WTC11 (cell line): ENCODE measurements around the gene MYO16. TPM values are rescaled to one million over a fixed set of nuclear protein-coding genes. Genes with fewer than 3 reads are reported as not detected.
"Not testable (repeated sequence)": the region's sequence is repeated elsewhere in the genome, so short reads cannot be mapped to it uniquely, and the experiment has no call there.

Experiments used
- ATAC-seq: fragments of 200-7000 bp; cut with Tn5 transposase; 2 replicates; pipeline ENCODE4 v1.10.0; 2021; ENCODE audit warnings: mild to moderate bottlenecking, moderate library complexity
- CTCF ChIA-PET: fragments of 300-600 bp; sonication (Branson Sonifier 250); formaldehyde crosslinking; loops from one replicate; lab custom pipeline; 2021; ENCODE audit warnings: antibody characterized with exemption; lab: Charles Lee
- POLR2A ChIA-PET: fragments of 350-600 bp; sonication (Branson Sonifier 250); formaldehyde crosslinking; loops from one replicate; lab custom pipeline; 2021; ENCODE audit warnings: antibody characterized with exemption; lab: Charles Lee
- DNase-seq: peaks from one replicate; pipeline ENCODE4 v3.0.0; 2021; ENCODE audit warnings: low spot score
- H3K27ac Mint-ChIP-seq: 2 replicates; pipeline ENCODE4 v1.8.0; 2021; ENCODE audit warnings: mixed read lengths
- H3K27me3 Mint-ChIP-seq: 2 replicates; pipeline ENCODE4 v1.8.0; 2021; ENCODE audit warnings: low read depth, mild to moderate bottlenecking, moderate library complexity, mixed read lengths
- H3K36me3 Mint-ChIP-seq: 2 replicates; pipeline ENCODE4 v1.8.0; 2021; ENCODE audit warnings: mixed read lengths
- H3K4me1 Mint-ChIP-seq: 2 replicates; pipeline ENCODE4 v1.8.0; 2022; ENCODE audit warnings: mixed read lengths
- H3K4me3 Mint-ChIP-seq: 2 replicates; pipeline ENCODE4 v1.8.0; 2021; ENCODE audit warnings: mild to moderate bottlenecking, moderate library complexity, mixed read lengths
- H3K9me3 Mint-ChIP-seq: 2 replicates; pipeline ENCODE4 v1.8.0; 2021; ENCODE audit warnings: mixed read lengths
- ARID4B ChIP-seq: sonication (generic); formaldehyde crosslinking; IDR thresholded peaks from 2 replicates; pipeline ENCODE4 v1.8.0; 2023; ENCODE audit warnings: missing genetic modification reagents, mild to moderate bottlenecking, borderline replicate concordance
- ATF3 ChIP-seq: sonication (generic); formaldehyde crosslinking; conservative IDR thresholded peaks from 2 replicates; pipeline ENCODE4 v1.8.1; 2022; ENCODE audit warnings: mild to moderate bottlenecking, missing genetic modification reagents
- ATF6 ChIP-seq: sonication (generic); formaldehyde crosslinking; IDR thresholded peaks from 2 replicates; pipeline ENCODE4 v1.8.1; 2023; ENCODE audit warnings: mild to moderate bottlenecking, missing genetic modification reagents
- CREM ChIP-seq: sonication (generic); formaldehyde crosslinking; IDR thresholded peaks from 2 replicates; pipeline ENCODE4 v1.8.1; 2022; ENCODE audit warnings: mild to moderate bottlenecking, missing genetic modification reagents, moderate library complexity
- ELF4 ChIP-seq: sonication (generic); formaldehyde crosslinking; IDR thresholded peaks from 2 replicates; pipeline ENCODE4 v1.8.1; 2022; ENCODE audit warnings: low read depth, mild to moderate bottlenecking, moderate library complexity, missing genetic modification reagents
- FOXK1 ChIP-seq: sonication (generic); formaldehyde crosslinking; IDR thresholded peaks from 2 replicates; pipeline ENCODE4 v1.8.0; 2022; ENCODE audit warnings: mild to moderate bottlenecking, moderate library complexity, missing genetic modification reagents
- IRF2 ChIP-seq: sonication (generic); formaldehyde crosslinking; IDR thresholded peaks from 2 replicates; pipeline ENCODE4 v1.8.0; 2022; ENCODE audit warnings: low read depth, missing genetic modification reagents, borderline replicate concordance
- JAZF1 ChIP-seq: fragments of 250-450 bp; sonication (Bioruptor Pico); IDR thresholded peaks from 2 replicates; pipeline ENCODE4 v1.9.0; 2021; ENCODE audit warnings: moderate library complexity, mild to moderate bottlenecking, inconsistent platforms
- KAT7 ChIP-seq: sonication (generic); formaldehyde crosslinking; IDR thresholded peaks from 2 replicates; pipeline ENCODE4 v1.8.1; 2023; ENCODE audit warnings: missing genetic modification reagents, mild to moderate bottlenecking, borderline replicate concordance
- MLX ChIP-seq: sonication (generic); formaldehyde crosslinking; IDR thresholded peaks from 2 replicates; pipeline ENCODE4 v1.8.1; 2023; ENCODE audit warnings: mild to moderate bottlenecking, missing genetic modification reagents, moderate library complexity
- MYBL2 ChIP-seq: sonication (generic); formaldehyde crosslinking; IDR thresholded peaks from 2 replicates; pipeline ENCODE4 v1.8.1; 2023; ENCODE audit warnings: mild to moderate bottlenecking, moderate library complexity, missing genetic modification reagents
- NR1H2 ChIP-seq: sonication (generic); formaldehyde crosslinking; IDR thresholded peaks from 2 replicates; pipeline ENCODE4 v1.9.0; 2021; ENCODE audit warnings: mild to moderate bottlenecking, moderate library complexity, missing genetic modification reagents
- NR3C1 ChIP-seq: sonication (generic); formaldehyde crosslinking; conservative IDR thresholded peaks from 2 replicates; pipeline ENCODE4 v1.8.1; 2023; ENCODE audit warnings: low read depth, mild to moderate bottlenecking, missing genetic modification reagents
- RELA ChIP-seq: sonication (generic); formaldehyde crosslinking; IDR thresholded peaks from 2 replicates; pipeline ENCODE4 v1.8.1; 2022; ENCODE audit warnings: missing genetic modification reagents, mild to moderate bottlenecking, borderline replicate concordance
- SMAD4 ChIP-seq: sonication (generic); formaldehyde crosslinking; IDR thresholded peaks from 2 replicates; pipeline ENCODE4 v1.8.0; 2022; ENCODE audit warnings: mild to moderate bottlenecking, missing genetic modification reagents
- SP1 ChIP-seq: sonication (generic); formaldehyde crosslinking; conservative IDR thresholded peaks from 2 replicates; pipeline ENCODE4 v1.8.1; 2022; ENCODE audit warnings: missing genetic modification reagents
- USF2 ChIP-seq: sonication (generic); formaldehyde crosslinking; IDR thresholded peaks from 2 replicates; pipeline ENCODE4 v1.8.1; 2023; ENCODE audit warnings: mild to moderate bottlenecking, missing genetic modification reagents, moderate library complexity
- ZNF416 ChIP-seq: fragments of 250-450 bp; sonication (Bioruptor Pico); IDR thresholded peaks from 2 replicates; pipeline ENCODE4 v1.9.0; 2021; ENCODE audit warnings: mild to moderate bottlenecking, inconsistent platforms
- total RNA-seq: library from RNA; stranded (reverse); gene quantifications from 3 replicates; pipeline ENCODE4 v1.2.3, GENCODE V29; 2021
- TF ChIP-seq, protein P1 (sequence below): fragments of 250-450 bp; sonication (Bioruptor Pico); conservative IDR thresholded peaks from 2 replicates; pipeline ENCODE4 v1.9.0; 2021; ENCODE audit warnings: mild to moderate bottlenecking

Gene MYO16
- total RNA-seq, 1 experiment from 2014 or later = 0.09 TPM

- ChIA-PET CTCF (no interaction called here), POLR2A (no interaction called here)
- H3K27ac Mint-ChIP-seq = no peak overlapping the region
- H3K4me1 Mint-ChIP-seq = no peaks in the 10 kb centered on the region
- TF ChIP-seq, protein P1, sequence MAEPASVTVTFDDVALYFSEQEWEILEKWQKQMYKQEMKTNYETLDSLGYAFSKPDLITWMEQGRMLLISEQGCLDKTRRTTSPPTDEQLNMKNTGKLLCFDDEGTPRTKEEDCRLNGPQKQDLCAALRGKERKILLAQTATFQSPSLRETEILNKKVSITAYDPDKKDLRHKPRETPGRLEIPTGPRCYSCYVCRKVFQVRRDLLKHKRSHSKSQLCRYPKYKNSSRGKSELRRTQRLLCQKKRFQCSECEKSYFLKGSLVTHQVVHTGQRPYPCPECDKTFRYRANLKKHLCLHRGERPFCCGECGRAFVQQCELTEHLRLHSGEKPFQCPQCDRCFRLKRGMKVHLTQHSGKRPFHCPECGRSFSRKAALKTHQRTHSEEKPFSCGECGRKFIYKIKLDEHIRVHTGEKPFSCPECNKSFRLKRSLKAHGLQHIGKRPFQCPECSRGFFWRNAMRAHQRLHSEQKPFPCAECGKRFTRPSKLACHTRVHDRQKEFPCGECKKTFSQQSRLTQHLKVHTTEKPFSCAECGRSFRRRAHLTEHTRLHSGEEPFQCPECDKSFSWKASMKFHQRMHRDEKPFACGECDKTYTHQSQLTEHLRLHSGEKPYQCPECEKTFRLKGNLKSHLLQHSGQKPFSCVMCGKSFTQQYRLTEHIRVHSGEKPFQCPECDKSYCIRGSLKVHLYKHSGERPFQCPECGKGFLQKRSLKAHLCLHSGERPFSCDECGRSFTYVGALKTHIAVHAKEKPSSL = no peak
- TF ChIP-seq RELA (CRISPR knock-in tag) (no peak), USF2 (no peak), NR3C1 (CRISPR knock-in tag) (no peak), SMAD4 (CRISPR knock-in tag) (no peak), ATF3 (CRISPR knock-in tag) (no peak), IRF2 (CRISPR knock-in tag) (no peak), NR1H2 (no peak), CREM (CRISPR knock-in tag) (no peak), JAZF1 (CRISPR knock-in tag) (no peak), FOXK1 (no peak), MLX (CRISPR knock-in tag) (no peak), ELF4 (no peak), SP1 (CRISPR knock-in tag) (no peak), ZNF416 (CRISPR knock-in tag) (no peak)
- H3K9me3 Mint-ChIP-seq = peaks cover 40% of the 10 kb centered on the region
- H3K27me3 Mint-ChIP-seq = no peaks in the 10 kb centered on the region
- DNase-seq = no peak
- no peak for ATAC-seq
- H3K4me3 Mint-ChIP-seq = no peak overlapping the region
- peaks cover 34% of the 10 kb centered on the region for H3K36me3 Mint-ChIP-seq
Observed at GRCh38 chr13:108903613-108904012, 274.2 kb downstream of the MYO16 start.

DNA sequence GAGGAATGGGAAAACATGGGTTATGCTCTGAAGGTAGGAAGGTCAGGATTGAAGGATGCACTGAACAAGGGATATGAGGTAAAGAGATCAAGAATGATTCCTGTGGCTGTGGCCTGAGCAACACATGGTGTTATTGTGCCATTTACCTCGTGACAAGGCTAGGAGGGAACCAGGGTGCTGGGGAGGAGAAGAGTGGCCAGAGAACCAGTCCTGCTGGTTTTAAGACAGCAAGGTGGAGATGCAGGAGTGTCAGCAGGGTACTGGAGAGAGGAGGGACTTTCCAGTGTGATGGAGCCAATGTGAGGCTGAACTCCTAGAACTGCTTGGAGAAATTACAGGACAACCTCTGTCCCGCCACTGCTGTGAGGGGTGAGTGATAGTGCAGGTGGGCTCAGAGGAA is 282.4 kb downstream of the MYO16 start:
- peaks cover 2% of the 10 kb centered on the region for H3K9me3 Mint-ChIP-seq
- ChIA-PET CTCF (interaction anchor here (0.8 kb wide), 1 partner anchor 134 kb away, joined by 3 read pairs; no protein-coding TSS in a partner anchor), POLR2A (no interaction called here)
- no peak overlapping the region for H3K4me3 Mint-ChIP-seq
- no peak for DNase-seq
- H3K36me3 Mint-ChIP-seq = no peaks in the 10 kb centered on the region
- H3K4me1 Mint-ChIP-seq = peaks cover 26% of the 10 kb centered on the region
- no peak for ATAC-seq
- no peaks in the 10 kb centered on the region for H3K27me3 Mint-ChIP-seq
- no peak overlapping the region for H3K27ac Mint-ChIP-seq
- TF ChIP-seq ARID4B = no peak
- TF ChIP-seq MYBL2 (CRISPR knock-in tag) = no peak
- no peak for TF ChIP-seq ATF6
- TF ChIP-seq KAT7 = no peak
- TF ChIP-seq, all 79 proteins: peak for 0

GRCh38 chr13:108913731-108914130 is 284.3 kb downstream of the MYO16 start:
- H3K36me3 Mint-ChIP-seq, ATAC-seq, H3K27me3 Mint-ChIP-seq, H3K9me3 Mint-ChIP-seq, POLR2A ChIA-PET, CTCF ChIA-PET, DNase-seq, H3K27ac Mint-ChIP-seq, H3K4me3 Mint-ChIP-seq: not testable (repeated sequence)
- peaks cover 26% of the 10 kb centered on the region for H3K4me1 Mint-ChIP-seq
